ENCODE results near the gene TAF7. TPM values are rescaled to one million over a fixed set of nuclear protein-coding genes. Genes with fewer than 3 reads are reported as not detected.

TAF7 gene
- total RNA-seq, 4 donors from 2014 or later, result 47.3 to 70.3 (median 62.7) TPM

- Histone ChIP-seq H3K9me3 (peaks cover 66% of the 10 kb centered on the region), H3K27me3 (peaks cover 20% of the 10 kb centered on the region), H3K36me3 (no peaks in the 10 kb centered on the region), H3K4me3 (no peak overlapping the region), H3K4me1 (peaks cover 3% of the 10 kb centered on the region), H3K27ac (no peak overlapping the region)
- TF ChIP-seq POLR2A (IDR thresholded peaks at IDR 0.05) (no peak), POLR2AphosphoS5 (IDR thresholded peaks at IDR 0.05) (no peak), EP300 (IDR thresholded peaks at IDR 0.05) (no peak), CTCF (IDR thresholded peaks at IDR 0.05) (no peak)
- 42% methylated on average over 15 of the region's 15 CpGs for WGBS
- no peak for DNase-seq (ENCODE audit: low spot score in 2 of 2)
These were observed 40.1 kb upstream of the TAF7 start for GRCh38 chr5:141360685-141361084.

GRCh38 chr5:141359790-141360426 is 39.3 kb upstream of the TAF7 start, which contains the start of gene PCDHGB2:
Gene PCDHGB2 (plus strand): TSS chr5:141359994. CDS start chr5:141360136, 142 bp downstream.
- peaks cover 64% of the 10 kb centered on the region for H3K9me3 ChIP-seq

GRCh38 chr5:141356950-141357349 is 36.4 kb upstream of the TAF7 start:
- Histone ChIP-seq H3K27ac (no peak overlapping the region), H3K36me3 (no peaks in the 10 kb centered on the region), H3K4me1 (no peaks in the 10 kb centered on the region), H3K9me3 (peaks cover 55% of the 10 kb centered on the region), H3K27me3 (peaks cover 3% of the 10 kb centered on the region), H3K4me3 (no peak overlapping the region)
- 63% methylated on average over 4 of the region's 19 CpGs for WGBS
- DNase-seq (ENCODE audit: low spot score in 2 of 2), result no peak
- TF ChIP-seq POLR2A (IDR thresholded peaks at IDR 0.05) (no peak), CTCF (IDR thresholded peaks at IDR 0.05) (no peak), EP300 (IDR thresholded peaks at IDR 0.05) (no peak), POLR2AphosphoS5 (IDR thresholded peaks at IDR 0.05) (no peak)

More at GRCh38 chr5:141359790-141360426, 39.3 kb upstream of the TAF7 start, which contains the start of gene PCDHGB2:
- H3K4me3 ChIP-seq, result peak within 1 kb of the TSS; percentile 24
- 23% methylated on average over 23 of the region's 24 CpGs for WGBS
- no peaks in the 10 kb centered on the region for H3K36me3 ChIP-seq
- H3K4me1 ChIP-seq, result peaks cover 3% of the 10 kb centered on the region
- no peak for TF ChIP-seq EP300 (IDR thresholded peaks at IDR 0.05)
- H3K27ac ChIP-seq, result no peak within 1 kb of the TSS
- DNase-seq (ENCODE audit: low spot score in 2 of 2), result no peak
- H3K27me3 ChIP-seq, result peaks cover 19% of the 10 kb centered on the region

GRCh38 chr5:141356133-141356532 is 35.5 kb upstream of the TAF7 start:
- no peak overlapping the region for H3K27ac ChIP-seq
- no peaks in the 10 kb centered on the region for H3K27me3 ChIP-seq
- no peak for TF ChIP-seq CTCF (IDR thresholded peaks at IDR 0.05)
- DNase-seq (ENCODE audit: low spot score in 2 of 2), result no peak
- H3K4me1 ChIP-seq, result no peaks in the 10 kb centered on the region
- no peak overlapping the region for H3K4me3 ChIP-seq
- peaks cover 57% of the 10 kb centered on the region for H3K9me3 ChIP-seq
- 79% methylated on average over 5 of the region's 5 CpGs for WGBS
- H3K36me3 ChIP-seq, result no peaks in the 10 kb centered on the region

- WGBS, result 64% methylated on average over 16 of the region's 24 CpGs
These were observed 35.1 kb upstream of the TAF7 start for GRCh38 chr5:141355641-141356040.

More at GRCh38 chr5:141355641-141356040, 35.1 kb upstream of the TAF7 start:
- Histone ChIP-seq H3K27me3 (no peaks in the 10 kb centered on the region), H3K4me1 (no peaks in the 10 kb centered on the region), H3K4me3 (peak overlapping the region; percentile 29), H3K36me3 (no peaks in the 10 kb centered on the region), H3K27ac (no peak overlapping the region), H3K9me3 (peaks cover 56% of the 10 kb centered on the region)
- no peak for DNase-seq (ENCODE audit: low spot score in 2 of 2)
- TF ChIP-seq POLR2AphosphoS5 (IDR thresholded peaks at IDR 0.05), result no peak
- no peak for TF ChIP-seq EP300 (IDR thresholded peaks at IDR 0.05)
- no peak for TF ChIP-seq CTCF (IDR thresholded peaks at IDR 0.05)
- TF ChIP-seq POLR2A (IDR thresholded peaks at IDR 0.05), result no peak
